HEK293 (cell line): ENCODE results near the gene LDLRAD4.
A peak's percentile ranks its signal among the peaks of the same experiment; 100 is the strongest.

Experiments used
- CTCF ChIA-PET: fragments of 350-600 bp; formaldehyde crosslinking; extraction: SDS; loops from one replicate; lab custom pipeline; 2021; ENCODE audit warnings: antibody characterized with exemption; lab: Yijun Ruan, JAX
- POLR2A ChIA-PET: fragments of 300-600 bp; formaldehyde crosslinking; extraction: SDS; loops from one replicate; lab custom pipeline; 2020; ENCODE audit warnings: antibody characterized with exemption, inconsistent platforms; lab: Yijun Ruan, JAX
- H3K27ac ChIP-seq: fragments of 200-500 bp; sonication (Bioruptor generic); 2 replicates; pipeline ENCODE4 v1.5.1; 2014; ENCODE audit warnings: low read depth, low read length, control low read depth, inconsistent platforms; ENCODE audit errors: extremely low read depth
- H3K36me3 ChIP-seq, 2 experiments: fragments of 200-500 bp in 1 of 2; sonication (Bioruptor generic) in 1 of 2; 1 replicate in 1 of 2; 2 replicates in 1 of 2; pipeline ENCODE4 v1.5.1; 2014 to 2017; ENCODE audit warnings: inconsistent platforms in 2 of 2, low read length in 2 of 2; ENCODE audit not compliant: control insufficient read depth in 2 of 2, insufficient read depth in 1 of 2
- H3K4me1 ChIP-seq: fragments of 200-500 bp; sonication (Bioruptor generic); 2 replicates; pipeline ENCODE4 v1.5.1; 2014; ENCODE audit warnings: mild to moderate bottlenecking, low read length, inconsistent platforms; ENCODE audit not compliant: control insufficient read depth, insufficient read depth
- H3K4me3 ChIP-seq: 2 replicates; pipeline ENCODE4 v1.5.1; 2011; ENCODE audit warnings: low read depth, mild to moderate bottlenecking, control low read depth, low read length, moderate library complexity
- H3K9me3 ChIP-seq: fragments of 200-500 bp; sonication (Bioruptor generic); 2 replicates; pipeline ENCODE4 v1.5.1; 2014; ENCODE audit warnings: low read depth, low read length, inconsistent platforms; ENCODE audit not compliant: control insufficient read depth, insufficient read depth
- EGR2 ChIP-seq: fragments of 450-650 bp; formaldehyde crosslinking; IDR thresholded peaks from 2 replicates; pipeline ENCODE4 v1.5.1; 2016; ENCODE audit warnings: low read depth, missing biosample characterization, missing genetic modification characterization
- GLI4 ChIP-seq: fragments of 450-650 bp; formaldehyde crosslinking; IDR thresholded peaks from 2 replicates; pipeline ENCODE4 v1.5.1; 2016; ENCODE audit warnings: missing biosample characterization, missing genetic modification characterization
- KLF8 ChIP-seq: fragments of 450-650 bp; formaldehyde crosslinking; IDR thresholded peaks from 2 replicates; pipeline ENCODE4 v1.5.1; 2016; ENCODE audit warnings: missing biosample characterization, missing genetic modification characterization
- SP7 ChIP-seq: fragments of 450-650 bp; formaldehyde crosslinking; IDR thresholded peaks from 2 replicates; pipeline ENCODE4 v1.5.1; 2016; ENCODE audit warnings: missing biosample characterization, missing genetic modification characterization
- TCF7L2 ChIP-seq: IDR thresholded peaks from 2 replicates; pipeline ENCODE4 v1.6.1; 2011; ENCODE audit warnings: low read depth, mild to moderate bottlenecking, inconsistent platforms, low read length, moderate library complexity, borderline replicate concordance
- YY2 ChIP-seq: fragments of 450-650 bp; formaldehyde crosslinking; IDR thresholded peaks from 2 replicates; pipeline ENCODE4 v1.5.1; 2016; ENCODE audit warnings: missing biosample characterization, missing genetic modification characterization
- ZBTB48 ChIP-seq: fragments of 450-650 bp; formaldehyde crosslinking; IDR thresholded peaks from 2 replicates; pipeline ENCODE4 v1.5.1; 2016; ENCODE audit warnings: missing biosample characterization, missing genetic modification characterization
- ZEB2 ChIP-seq: fragments of 450-650 bp; formaldehyde crosslinking; IDR thresholded peaks from 2 replicates; pipeline ENCODE4 v1.5.1; 2016; ENCODE audit warnings: missing biosample characterization, missing genetic modification characterization
- ZFHX2 ChIP-seq: fragments of 450-650 bp; formaldehyde crosslinking; conservative IDR thresholded peaks from 2 replicates; pipeline ENCODE4 v1.5.1; 2016; ENCODE audit warnings: missing biosample characterization, missing genetic modification characterization
- ZFP3 ChIP-seq: fragments of 450-650 bp; formaldehyde crosslinking; IDR thresholded peaks from 2 replicates; pipeline ENCODE4 v1.5.1; 2016; ENCODE audit warnings: low read depth, missing biosample characterization, missing genetic modification characterization
- ZNF155 ChIP-seq: fragments of 450-650 bp; formaldehyde crosslinking; IDR thresholded peaks from 2 replicates; pipeline ENCODE4 v1.5.1; 2016; ENCODE audit warnings: missing biosample characterization, missing genetic modification characterization
- ZNF16 ChIP-seq: fragments of 450-650 bp; formaldehyde crosslinking; IDR thresholded peaks from 2 replicates; pipeline ENCODE4 v1.5.1; 2016; ENCODE audit warnings: low read depth, missing biosample characterization, missing genetic modification characterization
- ZNF174 ChIP-seq: fragments of 450-650 bp; formaldehyde crosslinking; IDR thresholded peaks from 2 replicates; pipeline ENCODE4 v1.5.0; 2017; ENCODE audit warnings: missing biosample characterization, mild to moderate bottlenecking, missing genetic modification characterization
- ZNF37A ChIP-seq: fragments of 450-650 bp; IDR thresholded peaks from 2 replicates; pipeline ENCODE4 v1.5.1; 2018; ENCODE audit warnings: missing biosample characterization, missing genetic modification characterization
- ZNF394 ChIP-seq: fragments of 450-650 bp; formaldehyde crosslinking; IDR thresholded peaks from 2 replicates; pipeline ENCODE4 v1.5.1; 2016; ENCODE audit warnings: missing biosample characterization, missing genetic modification characterization, mild to moderate bottlenecking, moderate library complexity, borderline replicate concordance
- ZNF48 ChIP-seq: fragments of 450-650 bp; formaldehyde crosslinking; IDR thresholded peaks from 2 replicates; pipeline ENCODE4 v1.5.1; 2016; ENCODE audit warnings: missing biosample characterization, missing genetic modification characterization
- ZNF501 ChIP-seq: fragments of 450-650 bp; formaldehyde crosslinking; IDR thresholded peaks from 2 replicates; pipeline ENCODE4 v1.5.1; 2016; ENCODE audit warnings: missing biosample characterization, missing genetic modification characterization
- ZNF510 ChIP-seq: fragments of 450-650 bp; formaldehyde crosslinking; IDR thresholded peaks from 2 replicates; pipeline ENCODE4 v1.5.1; 2018; ENCODE audit warnings: mild to moderate bottlenecking, missing genetic modification characterization, missing biosample characterization; ENCODE audit not compliant: insufficient replicate concordance
- ZNF555 ChIP-seq: fragments of 450-650 bp; formaldehyde crosslinking; conservative IDR thresholded peaks from 2 replicates; pipeline ENCODE4 v1.5.1; 2017; ENCODE audit warnings: missing biosample characterization, mild to moderate bottlenecking, missing genetic modification characterization, inconsistent platforms
- ZNF600 ChIP-seq: fragments of 450-650 bp; formaldehyde crosslinking; IDR thresholded peaks from 2 replicates; pipeline ENCODE4 v1.5.1; 2016; ENCODE audit warnings: missing biosample characterization, missing genetic modification characterization
- ZNF621 ChIP-seq: fragments of 450-650 bp; formaldehyde crosslinking; IDR thresholded peaks from 2 replicates; pipeline ENCODE4 v1.5.1; 2017; ENCODE audit warnings: missing biosample characterization, missing genetic modification characterization
- ZNF670 ChIP-seq: fragments of 450-650 bp; formaldehyde crosslinking; IDR thresholded peaks from 2 replicates; pipeline ENCODE4 v1.5.1; 2016; ENCODE audit warnings: missing biosample characterization, missing genetic modification characterization, low read depth
- ZNF768 ChIP-seq: fragments of 450-650 bp; formaldehyde crosslinking; IDR thresholded peaks from 2 replicates; pipeline ENCODE4 v1.5.1; 2018; ENCODE audit warnings: missing biosample characterization, mild to moderate bottlenecking, missing genetic modification characterization
- TF ChIP-seq, protein P1 (sequence below): fragments of 450-650 bp; formaldehyde crosslinking; IDR thresholded peaks from 2 replicates; pipeline ENCODE4 v1.5.1; 2017; ENCODE audit warnings: missing biosample characterization, missing genetic modification characterization
- TF ChIP-seq, protein P2 (sequence below): fragments of 450-650 bp; formaldehyde crosslinking; IDR thresholded peaks from 2 replicates; pipeline ENCODE4 v1.5.1; 2017; ENCODE audit warnings: missing biosample characterization, missing genetic modification characterization
- TF ChIP-seq, protein P3 (sequence below): fragments of 450-650 bp; formaldehyde crosslinking; optimal IDR thresholded peaks from 2 replicates; pipeline ENCODE3; 2016; ENCODE audit warnings: missing biosample characterization, mild to moderate bottlenecking, missing genetic modification characterization
- TF ChIP-seq, protein P4 (sequence below): fragments of 450-650 bp; formaldehyde crosslinking; conservative IDR thresholded peaks from 2 replicates; pipeline ENCODE4 v1.5.1; 2016; ENCODE audit warnings: low read depth, missing biosample characterization, missing genetic modification characterization

LDLRAD4 gene

DNA sequence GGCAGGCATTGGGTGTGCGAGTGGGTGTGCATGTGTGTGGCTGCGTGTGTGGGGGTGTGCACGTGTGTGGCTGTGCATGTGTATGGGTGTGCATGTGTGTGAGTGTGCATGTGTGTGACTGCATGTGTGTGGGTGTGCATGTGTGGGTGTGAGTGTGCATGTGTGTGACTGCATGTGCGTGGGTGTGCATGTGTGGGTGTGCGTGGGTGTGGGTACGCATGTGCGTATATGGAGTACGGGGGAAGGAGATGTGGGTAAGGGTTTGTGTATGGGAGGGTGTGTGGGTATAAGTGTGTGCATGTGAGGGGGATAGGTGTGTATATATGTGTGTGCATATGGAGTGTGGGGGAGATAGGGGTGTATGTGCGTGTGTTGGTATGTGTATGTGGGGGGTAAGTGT is 371.4 kb downstream of the LDLRAD4 start:
- POLR2A ChIA-PET, result no interaction called here
- H3K4me3 ChIP-seq, result no peak overlapping the region
- H3K4me1 ChIP-seq, result no peaks in the 10 kb centered on the region
- no peaks in the 10 kb centered on the region for H3K36me3 ChIP-seq
- H3K9me3 ChIP-seq, result no peaks in the 10 kb centered on the region
- TF ChIP-seq, protein P1, sequence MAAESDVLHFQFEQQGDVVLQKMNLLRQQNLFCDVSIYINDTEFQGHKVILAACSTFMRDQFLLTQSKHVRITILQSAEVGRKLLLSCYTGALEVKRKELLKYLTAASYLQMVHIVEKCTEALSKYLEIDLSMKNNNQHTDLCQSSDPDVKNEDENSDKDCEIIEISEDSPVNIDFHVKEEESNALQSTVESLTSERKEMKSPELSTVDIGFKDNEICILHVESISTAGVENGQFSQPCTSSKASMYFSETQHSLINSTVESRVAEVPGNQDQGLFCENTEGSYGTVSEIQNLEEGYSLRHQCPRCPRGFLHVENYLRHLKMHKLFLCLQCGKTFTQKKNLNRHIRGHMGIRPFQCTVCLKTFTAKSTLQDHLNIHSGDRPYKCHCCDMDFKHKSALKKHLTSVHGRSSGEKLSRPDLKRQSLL (tag by site-specific recombination), result no peak
- no peak for TF ChIP-seq ZNF670
- peak; percentile 100 for TF ChIP-seq ZFHX2 (tag by site-specific recombination)
- peak; percentile 99 for TF ChIP-seq EGR2
- TF ChIP-seq, protein P2, sequence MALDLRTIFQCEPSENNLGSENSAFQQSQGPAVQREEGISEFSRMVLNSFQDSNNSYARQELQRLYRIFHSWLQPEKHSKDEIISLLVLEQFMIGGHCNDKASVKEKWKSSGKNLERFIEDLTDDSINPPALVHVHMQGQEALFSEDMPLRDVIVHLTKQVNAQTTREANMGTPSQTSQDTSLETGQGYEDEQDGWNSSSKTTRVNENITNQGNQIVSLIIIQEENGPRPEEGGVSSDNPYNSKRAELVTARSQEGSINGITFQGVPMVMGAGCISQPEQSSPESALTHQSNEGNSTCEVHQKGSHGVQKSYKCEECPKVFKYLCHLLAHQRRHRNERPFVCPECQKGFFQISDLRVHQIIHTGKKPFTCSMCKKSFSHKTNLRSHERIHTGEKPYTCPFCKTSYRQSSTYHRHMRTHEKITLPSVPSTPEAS (tag by site-specific recombination), result peak; percentile 76
- TF ChIP-seq, protein P3, sequence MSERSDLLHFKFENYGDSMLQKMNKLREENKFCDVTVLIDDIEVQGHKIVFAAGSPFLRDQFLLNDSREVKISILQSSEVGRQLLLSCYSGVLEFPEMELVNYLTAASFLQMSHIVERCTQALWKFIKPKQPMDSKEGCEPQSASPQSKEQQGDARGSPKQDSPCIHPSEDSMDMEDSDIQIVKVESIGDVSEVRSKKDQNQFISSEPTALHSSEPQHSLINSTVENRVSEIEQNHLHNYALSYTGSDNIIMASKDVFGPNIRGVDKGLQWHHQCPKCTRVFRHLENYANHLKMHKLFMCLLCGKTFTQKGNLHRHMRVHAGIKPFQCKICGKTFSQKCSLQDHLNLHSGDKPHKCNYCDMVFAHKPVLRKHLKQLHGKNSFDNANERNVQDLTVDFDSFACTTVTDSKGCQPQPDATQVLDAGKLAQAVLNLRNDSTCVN (tag by site-specific recombination), result peak; percentile 13
- no peak overlapping the region for H3K27ac ChIP-seq
- CTCF ChIA-PET, result no interaction called here

DNA sequence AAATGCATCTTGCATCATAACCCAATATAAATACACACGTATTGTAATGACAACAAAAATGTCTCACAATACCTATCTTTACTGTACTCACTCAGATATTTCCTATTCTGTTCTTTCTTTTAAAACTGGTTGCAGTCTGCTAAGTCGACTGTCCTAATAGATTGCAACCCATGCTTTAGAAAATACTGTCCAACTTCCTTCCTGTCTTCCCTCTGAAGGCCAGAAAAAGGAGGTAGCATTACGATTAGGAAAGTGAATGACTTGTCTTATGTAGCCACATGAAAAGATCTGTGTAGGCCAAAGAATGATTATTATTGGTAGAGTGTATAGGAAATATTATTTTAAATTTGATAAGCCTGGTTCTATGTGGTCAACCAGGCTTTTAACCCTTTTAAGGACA is 373.7 kb downstream of the LDLRAD4 start:
- no peak for TF ChIP-seq ZEB2 (tag by site-specific recombination)
- no peak for TF ChIP-seq ZNF501 (tag by site-specific recombination)
- no peak for TF ChIP-seq ZNF174 (tag by site-specific recombination)
- no peak for TF ChIP-seq ZNF621
- TF ChIP-seq TCF7L2, result no peak
- no peak for TF ChIP-seq ZNF768 (tag by site-specific recombination)
- no peak for TF ChIP-seq GLI4 (tag by site-specific recombination)
- TF ChIP-seq ZNF16 (tag by site-specific recombination), result no peak
- TF ChIP-seq EGR2, result no peak
- no peak for TF ChIP-seq ZBTB48 (tag by site-specific recombination)
- TF ChIP-seq ZFP3, result no peak
- no peak for TF ChIP-seq YY2 (tag by site-specific recombination)
- TF ChIP-seq KLF8, result no peak
- no peak for TF ChIP-seq ZNF510 (tag by site-specific recombination)
- no peak for TF ChIP-seq SP7 (tag by site-specific recombination)
- H3K36me3 ChIP-seq, result no peaks in the 10 kb centered on the region
- no peak overlapping the region for H3K4me3 ChIP-seq
- no peaks in the 10 kb centered on the region for H3K4me1 ChIP-seq
- H3K27ac ChIP-seq, result no peak overlapping the region
- CTCF ChIA-PET, result no interaction called here
- POLR2A ChIA-PET, result no interaction called here
- H3K9me3 ChIP-seq, result no peaks in the 10 kb centered on the region; the same call in 1 of the 2 replicates

DNA sequence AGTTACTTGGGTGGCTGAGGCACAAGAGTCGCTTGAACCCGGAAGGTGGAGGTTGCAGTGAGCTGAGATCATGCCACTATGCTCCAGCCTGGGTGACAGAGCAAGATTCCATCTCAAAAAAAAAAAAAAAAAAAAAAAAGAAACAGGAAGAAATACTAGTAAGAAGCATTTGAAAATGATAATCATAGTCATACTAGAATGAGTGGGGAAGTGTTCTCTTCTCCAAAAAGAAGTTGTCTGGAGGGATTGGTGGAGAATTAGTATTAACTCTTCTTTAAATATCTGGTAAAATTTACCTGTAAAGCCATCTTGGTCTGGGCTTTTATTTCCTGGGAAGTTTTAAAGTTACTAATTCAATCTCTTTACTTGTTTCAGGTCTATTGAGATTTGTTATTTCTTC is 376.0 kb downstream of the LDLRAD4 start:
- POLR2A ChIA-PET, result no interaction called here
- no peak overlapping the region for H3K27ac ChIP-seq
- H3K4me3 ChIP-seq, result no peak overlapping the region
- H3K4me1 ChIP-seq, result no peaks in the 10 kb centered on the region
- CTCF ChIA-PET, result interaction anchor here (1.2 to 1.4 kb wide), 2 partner anchors 13 to 37 kb away, joined by 3 to 4 read pairs; no protein-coding TSS in a partner anchor
- peaks cover 2% of the 10 kb centered on the region for H3K9me3 ChIP-seq
- no peaks in the 10 kb centered on the region for H3K36me3 ChIP-seq
- TF ChIP-seq ZNF600 (tag by site-specific recombination), result no peak
- no peak for TF ChIP-seq ZNF394
- no peak for TF ChIP-seq ZNF48 (tag by site-specific recombination)
- TF ChIP-seq, protein P4, sequence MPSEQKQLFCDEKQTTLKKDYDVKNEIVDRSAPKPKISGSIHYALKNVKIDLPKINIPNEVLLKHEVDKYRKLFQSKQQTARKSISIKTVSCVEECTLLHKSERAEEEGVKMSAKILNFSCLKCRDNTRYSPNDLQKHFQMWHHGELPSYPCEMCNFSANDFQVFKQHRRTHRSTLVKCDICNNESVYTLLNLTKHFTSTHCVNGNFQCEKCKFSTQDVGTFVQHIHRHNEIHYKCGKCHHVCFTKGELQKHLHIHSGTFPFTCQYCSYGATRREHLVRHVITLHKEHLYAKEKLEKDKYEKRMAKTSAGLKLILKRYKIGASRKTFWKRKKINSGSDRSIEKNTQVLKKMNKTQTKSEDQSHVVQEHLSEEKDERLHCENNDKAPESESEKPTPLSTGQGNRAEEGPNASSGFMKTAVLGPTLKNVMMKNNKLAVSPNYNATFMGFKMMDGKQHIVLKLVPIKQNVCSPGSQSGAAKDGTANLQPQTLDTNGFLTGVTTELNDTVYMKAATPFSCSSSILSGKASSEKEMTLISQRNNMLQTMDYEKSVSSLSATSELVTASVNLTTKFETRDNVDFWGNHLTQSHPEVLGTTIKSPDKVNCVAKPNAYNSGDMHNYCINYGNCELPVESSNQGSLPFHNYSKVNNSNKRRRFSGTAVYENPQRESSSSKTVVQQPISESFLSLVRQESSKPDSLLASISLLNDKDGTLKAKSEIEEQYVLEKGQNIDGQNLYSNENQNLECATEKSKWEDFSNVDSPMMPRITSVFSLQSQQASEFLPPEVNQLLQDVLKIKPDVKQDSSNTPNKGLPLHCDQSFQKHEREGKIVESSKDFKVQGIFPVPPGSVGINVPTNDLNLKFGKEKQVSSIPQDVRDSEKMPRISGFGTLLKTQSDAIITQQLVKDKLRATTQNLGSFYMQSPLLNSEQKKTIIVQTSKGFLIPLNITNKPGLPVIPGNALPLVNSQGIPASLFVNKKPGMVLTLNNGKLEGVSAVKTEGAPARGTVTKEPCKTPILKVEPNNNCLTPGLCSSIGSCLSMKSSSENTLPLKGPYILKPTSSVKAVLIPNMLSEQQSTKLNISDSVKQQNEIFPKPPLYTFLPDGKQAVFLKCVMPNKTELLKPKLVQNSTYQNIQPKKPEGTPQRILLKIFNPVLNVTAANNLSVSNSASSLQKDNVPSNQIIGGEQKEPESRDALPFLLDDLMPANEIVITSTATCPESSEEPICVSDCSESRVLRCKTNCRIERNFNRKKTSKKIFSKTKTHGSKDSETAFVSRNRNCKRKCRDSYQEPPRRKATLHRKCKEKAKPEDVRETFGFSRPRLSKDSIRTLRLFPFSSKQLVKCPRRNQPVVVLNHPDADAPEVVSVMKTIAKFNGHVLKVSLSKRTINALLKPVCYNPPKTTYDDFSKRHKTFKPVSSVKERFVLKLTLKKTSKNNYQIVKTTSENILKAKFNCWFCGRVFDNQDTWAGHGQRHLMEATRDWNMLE (tag by site-specific recombination), result no peak
- TF ChIP-seq ZNF555, result no peak
- no peak for TF ChIP-seq ZNF37A (tag by site-specific recombination)
- no peak for TF ChIP-seq ZNF155 (tag by site-specific recombination)
